NCI-H2029 (cell line): ENCODE measurements around the gene TRAF3.

Source experiments
- DNase-seq: peaks from one replicate; lab custom pipeline; 2025; lab: John Stamatoyannopoulos, UW

The TRAF3 gene, protein sequence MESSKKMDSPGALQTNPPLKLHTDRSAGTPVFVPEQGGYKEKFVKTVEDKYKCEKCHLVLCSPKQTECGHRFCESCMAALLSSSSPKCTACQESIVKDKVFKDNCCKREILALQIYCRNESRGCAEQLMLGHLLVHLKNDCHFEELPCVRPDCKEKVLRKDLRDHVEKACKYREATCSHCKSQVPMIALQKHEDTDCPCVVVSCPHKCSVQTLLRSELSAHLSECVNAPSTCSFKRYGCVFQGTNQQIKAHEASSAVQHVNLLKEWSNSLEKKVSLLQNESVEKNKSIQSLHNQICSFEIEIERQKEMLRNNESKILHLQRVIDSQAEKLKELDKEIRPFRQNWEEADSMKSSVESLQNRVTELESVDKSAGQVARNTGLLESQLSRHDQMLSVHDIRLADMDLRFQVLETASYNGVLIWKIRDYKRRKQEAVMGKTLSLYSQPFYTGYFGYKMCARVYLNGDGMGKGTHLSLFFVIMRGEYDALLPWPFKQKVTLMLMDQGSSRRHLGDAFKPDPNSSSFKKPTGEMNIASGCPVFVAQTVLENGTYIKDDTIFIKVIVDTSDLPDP

DNA sequence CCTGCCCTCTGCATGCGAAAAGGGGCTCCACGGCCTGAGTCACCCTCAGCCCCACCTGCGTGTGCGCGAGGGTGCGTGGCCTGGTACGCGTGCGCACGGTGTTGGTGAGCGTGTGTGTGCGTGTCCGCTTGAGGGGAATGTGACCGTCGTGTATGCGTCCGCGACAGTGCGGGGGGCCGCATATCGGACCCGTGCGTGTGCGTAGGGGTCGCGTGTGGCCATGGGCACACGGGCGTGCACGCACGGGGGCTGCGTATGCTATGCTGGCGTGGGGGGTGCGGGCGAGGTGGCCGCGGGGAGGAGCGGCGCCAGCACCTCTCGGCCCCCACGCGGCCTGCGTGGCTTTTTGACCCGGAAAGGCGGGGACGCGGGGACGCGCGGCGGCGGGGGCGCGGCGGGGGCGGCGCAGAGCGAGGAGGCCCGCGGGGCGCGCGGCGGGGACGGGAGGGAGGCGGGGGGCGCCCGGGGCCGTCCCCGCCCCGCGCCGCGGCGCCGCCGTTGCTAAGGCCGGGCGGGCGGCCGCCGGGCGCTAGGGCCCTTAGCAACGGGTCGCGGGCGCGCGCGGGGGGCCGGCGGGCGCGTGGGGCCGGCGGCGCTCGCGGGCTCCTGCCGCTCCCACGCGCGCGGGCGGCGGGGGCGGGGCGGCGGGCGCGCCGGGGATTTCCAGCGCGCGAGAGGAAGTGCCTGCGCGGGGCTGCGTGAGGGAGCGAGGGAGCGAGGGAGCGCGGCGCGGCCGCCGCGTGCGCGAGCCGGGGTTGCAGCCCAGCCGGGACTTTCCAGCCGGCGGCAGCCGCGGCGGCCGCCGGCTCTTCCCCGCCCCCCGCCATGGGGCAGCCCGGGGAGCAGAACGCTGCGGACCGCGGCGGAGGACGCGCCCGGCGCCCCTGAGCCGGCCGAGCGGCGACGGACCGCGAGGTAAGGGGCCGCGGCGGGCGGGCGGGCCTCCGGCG, at the start of gene TRAF3:
TSS of gene TRAF3 (plus strand) at position 689 of the 950 bp plus-strand sequence. CDS start 92,753 bp downstream, outside the sequence.
- DNase-seq, result no peak

DNA sequence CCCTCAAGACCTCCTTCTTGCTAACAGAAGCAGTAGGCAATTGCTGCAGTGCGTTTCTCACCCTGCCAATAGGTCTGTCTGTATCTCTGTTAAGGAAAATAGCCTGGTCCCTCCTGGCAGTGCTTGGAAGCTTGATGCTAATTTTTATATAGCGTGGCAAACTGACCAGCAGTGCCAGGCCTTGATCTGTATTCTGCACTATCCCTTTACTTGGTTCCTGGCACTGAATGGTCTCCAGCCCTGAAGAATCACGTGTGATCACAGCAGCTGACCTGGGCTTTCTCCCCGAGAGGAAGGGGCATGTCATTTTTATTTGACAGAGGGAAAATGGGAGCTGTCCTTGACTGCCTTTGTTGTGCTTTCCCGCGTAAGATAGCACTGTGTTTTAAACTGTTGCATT, 48.7 kb upstream of the TRAF3 start:
- DNase-seq, result no peak

DNA sequence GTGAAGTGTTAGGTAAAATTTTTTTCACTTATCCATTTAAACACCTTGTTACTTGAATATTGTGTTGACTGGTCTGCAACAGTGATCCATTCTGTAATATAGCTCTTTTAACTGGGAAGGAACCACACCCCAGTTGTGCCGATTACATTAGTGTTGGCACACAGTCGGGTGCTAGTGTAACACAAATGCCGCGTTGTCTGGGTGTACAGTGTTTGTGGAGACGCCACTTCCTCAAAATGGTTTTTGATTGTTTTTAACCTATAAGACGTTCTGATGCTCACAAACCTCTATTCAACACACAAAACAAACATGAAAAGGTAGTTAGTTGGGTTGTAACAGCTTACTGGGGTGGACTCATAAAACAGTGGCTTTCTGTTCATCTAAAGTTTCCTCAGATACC, 48.0 kb upstream of the TRAF3 start:
- DNase-seq, result no peak

DNA sequence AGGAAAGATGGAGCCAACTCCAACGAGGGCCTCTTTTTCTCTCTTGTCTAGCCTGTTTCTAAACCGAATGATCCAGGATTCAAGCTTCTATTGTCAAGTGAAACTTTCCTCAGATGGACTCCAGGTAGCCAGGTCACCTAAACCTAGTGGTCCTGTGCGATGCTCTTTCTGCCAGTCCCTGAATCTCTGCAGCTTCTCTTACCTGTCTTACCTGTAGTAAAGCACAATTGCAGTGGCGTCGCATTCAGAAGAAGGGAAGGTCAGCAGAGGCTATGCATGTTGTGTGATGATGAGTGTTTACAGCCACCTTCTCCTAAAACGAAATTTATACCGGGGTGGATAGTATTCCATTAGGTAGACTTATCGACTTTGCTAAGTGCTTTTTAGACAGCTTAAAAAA, 47.4 kb upstream of the TRAF3 start:
- no peak for DNase-seq

DNA sequence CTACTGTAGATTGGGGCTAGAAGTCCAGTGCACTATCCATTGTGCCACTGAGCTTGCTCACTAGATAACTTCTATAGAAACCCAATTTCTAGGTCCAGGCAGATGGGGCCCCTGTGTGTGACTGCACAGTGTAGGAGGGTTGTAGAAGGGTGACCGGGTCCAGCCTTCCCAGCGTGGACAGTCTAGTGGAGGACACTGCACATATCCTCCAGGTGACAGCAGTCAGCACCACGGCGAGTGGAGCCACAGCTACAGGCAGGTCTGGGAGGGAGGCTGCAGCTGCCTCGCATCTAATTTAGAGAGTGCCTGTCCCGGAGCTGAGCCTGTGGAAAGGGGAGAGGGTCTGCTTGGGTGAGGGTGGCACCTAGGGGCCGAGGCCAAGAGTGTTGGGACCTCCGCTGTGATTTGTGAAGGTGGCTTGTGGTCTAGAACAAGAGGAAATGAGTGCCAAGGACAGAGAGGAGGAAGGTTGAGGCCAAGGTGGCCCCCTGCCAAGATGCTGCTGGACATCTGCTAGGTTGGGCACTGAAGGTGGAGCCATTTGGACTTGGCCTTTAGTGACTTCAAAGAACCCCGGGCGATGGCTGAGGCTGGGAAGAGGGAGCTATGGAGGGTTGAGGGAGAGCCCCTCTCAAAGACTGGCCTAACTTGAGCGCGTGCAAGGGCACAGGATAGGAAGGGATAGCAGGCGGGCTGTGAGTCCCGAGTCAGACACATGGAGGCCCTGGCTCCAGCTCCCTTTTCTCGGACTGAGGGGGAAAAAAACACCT, 46.0 kb upstream of the TRAF3 start:
- DNase-seq, result no peak

DNA sequence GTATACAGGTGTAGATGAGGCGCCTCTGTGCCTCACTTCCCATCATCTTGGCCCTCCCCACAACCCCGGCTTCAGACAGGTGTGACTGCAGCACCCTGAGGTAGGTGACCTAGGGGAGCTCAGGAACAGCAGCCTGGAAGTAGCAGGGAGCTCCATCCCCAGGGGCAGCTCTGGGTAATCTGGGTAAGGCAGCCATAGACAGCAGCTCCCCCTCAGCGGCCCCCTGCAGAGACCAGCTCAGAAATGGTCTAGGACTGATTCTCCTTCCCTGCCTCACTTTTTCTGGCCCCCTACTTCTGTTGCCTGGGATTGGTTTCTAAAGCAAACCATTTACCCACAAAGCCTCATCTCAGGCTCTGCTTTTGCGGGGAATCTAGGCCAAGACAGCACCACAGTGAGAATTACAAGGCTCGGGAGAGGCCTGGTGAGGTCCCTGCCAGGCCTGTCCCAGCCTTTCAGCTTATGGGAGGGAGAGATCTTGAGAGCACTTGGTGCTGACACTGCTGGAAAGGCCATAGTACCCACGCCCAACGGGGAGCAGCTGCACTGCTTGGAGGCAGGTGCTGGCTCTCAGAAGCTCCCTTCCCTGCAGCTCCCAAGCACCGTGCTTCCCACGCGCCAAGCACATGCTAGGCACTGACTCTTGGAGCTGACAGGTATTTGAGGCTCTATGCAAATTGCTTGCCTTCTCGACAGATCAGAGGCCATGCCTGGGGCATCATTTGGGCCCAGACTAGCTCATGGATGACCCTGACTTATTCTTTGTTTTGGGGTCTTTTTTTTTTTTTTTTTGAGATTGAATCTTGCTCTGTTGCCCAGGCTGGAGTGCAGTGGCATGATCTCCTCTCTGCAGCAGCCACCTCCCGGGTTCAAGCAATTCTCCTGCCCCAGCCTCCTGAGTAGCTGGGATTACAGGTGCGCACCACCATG, 45.1 kb upstream of the TRAF3 start:
- no peak for DNase-seq

DNA sequence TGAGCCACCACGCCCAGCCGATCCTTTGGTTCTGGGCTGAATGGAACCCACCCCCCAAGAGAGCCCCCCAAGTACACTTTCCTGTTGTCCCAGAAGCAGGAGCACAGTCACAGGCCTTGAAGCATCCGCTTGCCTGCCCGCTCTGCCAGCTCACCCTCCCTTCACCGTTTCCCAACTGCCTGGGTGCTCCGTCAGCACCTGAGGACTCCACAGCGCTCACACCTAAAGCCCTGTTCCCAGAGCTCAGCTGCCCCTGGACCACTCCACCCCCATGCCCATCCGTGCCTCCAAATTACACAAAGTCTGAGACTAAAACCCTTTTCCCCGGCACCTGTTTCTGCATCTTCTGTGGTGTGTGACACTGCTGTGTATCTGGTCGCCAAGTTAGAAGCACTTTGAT, 44.3 kb upstream of the TRAF3 start:
- DNase-seq, result no peak

DNA sequence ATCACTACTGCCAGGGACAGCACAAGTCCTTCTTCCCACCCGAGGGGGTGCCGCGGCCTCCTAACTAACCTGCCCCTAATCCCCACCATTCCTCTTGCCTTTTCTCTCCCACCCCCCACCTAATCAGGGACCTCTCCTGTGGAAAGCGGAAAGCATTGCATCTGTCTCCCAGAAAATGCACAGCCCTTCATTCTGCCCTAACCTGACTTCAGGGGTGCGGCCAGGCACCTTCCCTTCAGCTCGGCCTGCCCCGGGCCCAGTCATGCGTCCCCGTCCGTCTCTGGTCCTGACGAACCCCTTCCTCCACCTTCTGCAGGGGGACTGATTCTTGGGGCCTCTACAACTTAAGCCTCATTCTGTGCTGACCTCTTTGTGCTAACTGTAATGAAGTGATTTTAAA, 43.9 kb upstream of the TRAF3 start:
- no peak for DNase-seq

DNA sequence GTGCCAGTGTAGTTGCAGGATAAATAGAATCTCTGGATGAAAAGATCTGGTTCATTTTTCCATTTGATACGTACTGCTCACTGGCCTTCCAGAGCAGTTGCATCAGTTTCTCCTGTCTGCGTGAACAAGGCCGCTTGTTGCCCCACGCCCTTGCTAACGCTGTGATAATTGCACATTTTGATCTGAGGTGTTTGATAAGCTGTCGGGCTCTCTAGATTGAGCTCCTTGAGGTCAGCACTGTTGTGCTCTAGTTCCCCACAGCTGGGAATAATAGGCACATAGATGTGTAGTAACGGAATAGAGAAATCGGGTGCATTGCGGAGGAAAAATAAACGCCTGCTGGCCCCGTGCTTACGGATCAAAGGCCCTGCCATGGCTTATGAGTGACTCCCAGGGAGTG, 42.8 kb upstream of the TRAF3 start:
- no peak for DNase-seq

DNA sequence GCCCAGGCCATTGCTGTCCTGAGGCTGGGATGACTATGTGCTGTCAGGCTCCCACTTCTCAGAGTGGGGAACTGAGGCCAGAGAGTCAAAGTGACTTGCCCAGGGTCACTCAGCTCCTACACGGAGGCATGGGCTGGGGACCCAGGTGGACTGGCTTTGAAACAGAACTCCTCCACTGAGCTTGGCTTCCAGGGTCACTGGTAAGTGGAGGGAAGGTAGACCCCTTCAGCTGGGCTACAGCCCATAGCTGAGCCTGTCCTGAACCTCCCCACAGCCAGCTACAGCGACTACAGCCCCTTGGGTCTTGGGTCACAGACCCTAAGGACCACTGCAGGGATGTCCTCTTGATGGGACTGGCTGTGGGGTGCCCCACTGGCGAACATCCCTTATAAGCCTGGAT, 40.3 kb upstream of the TRAF3 start:
- no peak for DNase-seq

DNA sequence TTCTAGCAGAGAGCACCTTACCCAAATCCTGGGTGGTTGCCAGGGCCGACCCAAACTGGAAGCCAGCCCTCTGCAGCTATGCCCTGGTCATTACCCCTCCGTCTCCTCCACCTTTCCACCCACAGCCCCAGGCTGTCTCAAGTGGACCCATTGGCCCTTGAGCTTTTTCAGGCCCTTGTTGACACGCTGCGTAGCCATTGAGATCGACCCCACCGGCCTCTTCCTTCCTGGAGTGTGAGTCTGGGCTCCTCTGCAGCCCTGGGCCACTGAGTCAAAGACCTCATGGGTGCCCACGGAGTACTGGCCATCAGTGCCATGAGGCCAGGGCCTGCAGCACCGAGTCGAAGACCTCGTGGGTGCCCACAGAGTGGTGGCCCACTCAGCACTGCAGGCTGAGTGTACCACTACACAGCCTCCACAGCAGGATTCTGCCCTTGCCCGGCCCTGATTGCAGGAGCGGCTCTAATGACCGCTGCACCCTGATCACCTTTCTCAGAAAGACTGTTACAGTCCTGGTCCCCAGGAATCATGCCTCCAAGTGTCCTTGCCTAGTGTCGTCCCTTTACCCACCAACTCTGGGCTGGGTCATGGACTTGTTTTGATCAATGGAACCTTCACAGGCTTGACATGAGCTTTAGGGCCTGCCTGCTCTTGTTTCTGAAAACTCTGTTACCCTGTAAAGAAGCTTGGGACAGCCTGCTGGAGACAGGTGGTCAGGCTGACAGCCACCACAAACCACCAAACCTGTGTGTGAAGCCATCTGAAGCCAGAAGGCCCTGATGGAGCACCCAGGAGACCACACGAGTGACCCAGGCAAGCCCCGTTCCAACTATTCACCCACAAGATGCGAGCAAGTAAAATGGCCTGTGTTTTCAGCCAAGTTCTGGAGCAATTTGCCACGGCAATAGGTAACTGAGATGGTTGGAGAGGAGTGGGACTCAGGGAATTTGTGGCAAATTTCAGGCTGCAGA, 39.6 kb upstream of the TRAF3 start:
- DNase-seq, result no peak

DNA sequence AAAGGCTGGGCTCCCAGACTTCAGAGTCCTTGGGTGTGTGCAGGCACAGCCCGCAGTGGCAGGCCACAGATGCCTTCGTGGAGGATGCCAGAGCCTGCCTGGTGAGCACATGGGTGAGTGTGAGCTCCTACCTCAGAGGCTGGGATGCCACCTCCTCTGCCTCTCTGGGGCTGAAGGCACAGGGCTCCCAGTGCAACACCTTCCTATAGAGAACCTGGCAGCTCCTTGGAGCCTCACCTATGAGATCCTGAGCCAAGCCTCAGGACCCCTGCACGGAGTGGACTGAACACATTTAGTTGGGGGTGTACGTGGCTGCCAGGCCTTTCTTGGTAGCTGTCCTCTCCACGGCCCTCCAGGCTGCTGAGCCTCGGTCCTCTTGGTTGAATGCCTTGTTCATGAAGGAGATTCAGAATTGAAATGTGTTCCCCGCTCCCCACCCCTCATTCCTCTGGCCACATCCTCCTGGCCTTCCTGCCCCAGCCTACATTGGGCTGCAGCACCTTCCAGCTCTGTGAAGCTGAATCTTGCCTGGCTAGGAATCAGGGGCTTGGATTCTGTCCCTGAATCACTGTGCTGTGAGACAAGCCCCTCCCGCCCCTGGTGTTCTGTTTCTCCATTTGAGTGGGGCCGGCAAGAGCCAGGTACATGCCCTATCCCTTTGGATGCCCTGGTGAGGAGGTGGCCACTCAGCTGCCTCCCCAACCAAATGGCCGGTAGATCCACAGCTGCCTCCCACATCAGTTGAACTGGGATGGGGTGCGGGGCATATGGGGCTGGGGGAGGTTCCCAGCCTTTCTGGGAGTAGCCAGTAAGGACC, 38.7 kb upstream of the TRAF3 start:
- DNase-seq, result no peak

DNA sequence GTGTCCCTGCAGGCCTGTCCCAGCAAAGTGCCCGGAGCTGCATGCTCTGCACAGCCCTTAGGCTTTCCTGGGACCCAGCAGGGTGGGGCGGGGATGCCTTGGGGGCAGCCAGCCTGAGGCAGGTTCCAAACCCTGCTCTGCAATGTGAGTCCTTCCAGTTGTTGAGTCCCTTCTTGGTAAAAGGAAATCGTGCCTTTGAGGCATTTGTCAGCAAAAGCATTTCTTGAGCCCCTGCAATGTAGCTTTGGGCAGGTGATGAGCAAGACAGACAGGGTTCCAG, 38.1 kb upstream of the TRAF3 start:
- no peak for DNase-seq

DNA sequence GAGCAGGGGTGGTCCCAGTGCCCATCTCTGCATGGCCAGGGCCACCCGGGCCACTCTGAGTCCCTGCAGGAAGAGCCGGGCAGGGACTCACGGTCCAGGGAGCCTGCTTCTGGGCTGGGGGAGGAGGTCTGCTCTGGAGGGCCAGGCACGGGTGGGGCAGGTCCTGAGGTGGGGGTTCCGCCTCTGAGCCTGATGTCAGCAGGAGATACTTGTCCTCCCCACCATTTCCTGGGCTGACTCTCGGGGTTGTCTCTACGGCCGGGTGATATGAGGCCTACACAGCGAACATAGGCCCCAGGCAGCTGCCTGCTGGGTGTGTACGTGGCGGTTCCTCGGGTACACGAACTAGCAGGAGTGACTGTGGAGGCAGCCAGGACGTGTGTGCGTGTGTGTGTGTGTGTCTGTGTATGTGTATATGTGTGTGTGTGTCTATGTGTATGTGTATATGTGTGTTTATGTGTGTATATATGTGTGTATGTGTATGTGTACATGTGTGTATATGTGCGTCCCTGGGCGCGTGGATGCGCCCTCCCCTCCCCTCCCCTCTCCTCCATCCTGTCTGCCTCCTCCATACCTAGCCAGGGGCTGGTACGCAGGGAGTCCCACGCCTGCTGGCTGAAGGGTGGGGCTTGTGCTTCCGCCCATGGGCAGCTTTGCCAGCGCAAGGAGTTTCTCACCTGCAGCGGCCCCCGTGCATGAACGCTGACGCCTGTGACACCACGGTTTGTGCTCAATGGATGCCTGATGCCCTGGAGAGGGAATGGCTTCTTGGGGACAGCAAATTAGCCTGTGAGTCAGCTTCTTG, 30.4 kb upstream of the TRAF3 start:
- DNase-seq, result no peak

DNA sequence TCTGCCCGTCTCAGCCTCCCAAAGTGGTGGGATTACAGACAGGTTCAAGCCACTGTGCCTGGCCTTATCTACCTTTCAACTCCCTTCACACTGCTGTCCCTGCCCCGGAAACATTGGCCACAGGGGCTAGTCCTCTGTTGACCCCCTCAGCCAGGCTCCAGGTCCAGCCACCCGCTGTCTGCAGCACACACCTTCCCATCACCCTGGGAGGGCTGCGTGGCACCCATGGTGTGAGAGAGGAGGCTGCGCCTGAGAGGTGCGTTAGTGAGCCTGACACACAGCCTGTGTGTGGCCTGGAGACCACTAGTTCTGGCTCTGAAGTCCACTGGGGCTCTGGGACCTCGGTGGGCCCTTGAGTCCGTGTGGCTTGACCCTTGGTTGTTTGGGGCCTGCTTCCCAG, 28.4 kb upstream of the TRAF3 start:
- no peak for DNase-seq

DNA sequence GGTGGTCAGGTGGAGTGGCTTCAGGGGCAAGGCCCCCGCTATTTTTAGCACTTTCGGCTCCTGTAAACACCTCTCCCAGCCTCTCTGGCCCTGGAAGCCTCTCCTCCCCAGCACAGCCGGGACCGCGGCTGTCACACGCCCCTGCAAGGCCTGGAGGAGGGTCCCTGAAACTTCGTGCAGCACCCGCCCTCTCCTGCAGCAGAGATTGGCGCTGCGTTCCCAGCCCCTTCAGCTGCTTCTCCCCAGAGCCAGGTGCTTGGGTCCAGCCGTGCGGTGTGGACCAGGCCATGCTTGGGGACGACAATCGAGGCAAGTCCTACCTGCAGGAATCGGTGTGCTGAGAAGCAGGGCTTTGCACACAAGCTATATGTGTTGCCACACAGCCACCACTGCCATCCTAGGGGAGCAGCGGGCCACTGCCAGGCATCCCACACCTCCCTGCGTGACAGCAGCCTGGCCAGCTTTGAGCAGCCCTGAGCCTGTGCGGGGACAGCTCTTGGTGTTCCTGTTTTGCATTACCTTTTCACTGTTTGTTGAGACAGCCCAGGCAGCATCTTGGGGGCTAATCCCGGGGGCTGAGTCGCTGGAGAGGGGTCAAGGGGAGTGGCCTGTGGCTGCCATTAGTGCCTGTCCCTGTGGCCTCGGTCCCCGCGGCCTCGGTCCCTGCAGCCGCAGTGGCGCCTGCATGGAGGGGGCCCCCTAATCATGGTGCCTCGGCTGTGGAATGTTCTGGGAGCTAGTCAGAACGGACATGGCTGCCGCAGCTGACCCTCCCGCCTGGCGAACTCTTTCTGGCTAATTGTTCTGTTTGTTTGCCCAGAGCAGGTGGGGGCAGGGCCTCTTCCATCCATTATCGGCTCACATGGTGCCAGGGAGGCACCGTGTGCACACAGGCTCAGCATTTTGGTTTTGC, 27.6 kb upstream of the TRAF3 start:
- peak; percentile 3 for DNase-seq

DNA sequence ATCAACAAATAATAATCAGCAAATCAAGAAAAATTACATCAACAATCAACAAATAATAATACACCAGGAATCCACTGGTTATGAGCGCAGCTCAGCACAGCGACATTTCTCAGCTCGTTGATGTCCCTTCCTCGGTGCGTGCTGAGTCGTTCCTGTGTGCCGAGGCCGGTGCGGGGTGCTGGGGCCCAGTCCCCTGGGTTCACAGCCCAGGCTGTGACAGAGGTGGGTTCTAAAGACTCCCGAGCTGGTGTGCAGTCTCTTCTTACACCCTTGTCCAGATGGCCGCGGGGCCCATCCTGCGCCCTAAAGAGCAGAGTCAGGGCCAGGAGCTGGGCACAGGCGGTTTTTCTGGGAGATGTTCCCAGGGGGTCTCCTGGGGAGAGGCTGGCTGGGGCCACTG, 26.9 kb upstream of the TRAF3 start:
- DNase-seq, result no peak
